HepG2 (cell line): ENCODE measurements around the gene CASKIN2. TPM values are rescaled to one million over a fixed set of nuclear protein-coding genes. Genes with fewer than 3 reads are reported as not detected.

ENCODE experiments used
- ATAC-seq: fragments of 200-7000 bp; cut with Tn5 transposase; 3 replicates; pipeline ENCODE4 v1.9.1; 2020; ENCODE audit warnings: mild to moderate bottlenecking, moderate library complexity
- BruUV-seq: library from RNA; stranded (reverse); fragments of 400-500 nt; replicated peaks from 2 replicates; lab custom pipeline; 2021; lab: Mats Ljungman, UMichigan
- CTCF ChIA-PET: fragments of 300-600 bp; formaldehyde crosslinking; extraction: SDS; loops from one replicate; lab custom pipeline; 2021; ENCODE audit warnings: low total read pairs, inconsistent platforms, low intra/inter-chr PET ratio; lab: Yijun Ruan, JAX
- POLR2A ChIA-PET: fragments of 350-600 bp; sonication (Branson Sonifier 250); formaldehyde crosslinking; loops from one replicate; lab custom pipeline; 2020; ENCODE audit warnings: antibody characterized with exemption, inconsistent platforms; lab: Yijun Ruan, JAX
- DNase-seq: peaks from one replicate; pipeline ENCODE4 v3.0.0-alpha.2; 2015; ENCODE audit warnings: low spot score
- FAIRE-seq: peaks from 3 replicates; lab custom pipeline; 2011; peaks lifted over from hg19 to GRCh38; lab: Jason Lieb, UNC
- H2AFZ ChIP-seq: one replicate; pipeline ENCODE4 v1.6.1; 2011; ENCODE audit warnings: low read length, inconsistent platforms
- H3K27ac ChIP-seq: fragments of 300-600 bp; 3 replicates; pipeline ENCODE4 v1.8.0; 2011; ENCODE audit warnings: mixed run types, mild to moderate bottlenecking, mixed read lengths, low read length, inconsistent platforms; ENCODE audit not compliant: insufficient read depth; ENCODE audit errors: extremely low read length
- H3K27me3 ChIP-seq, 2 experiments: fragments of 200-600 bp in 1 of 2; 2 replicates in 1 of 2; 3 replicates in 1 of 2; pipeline versions ENCODE4 v1.6.0 to v1.8.0; 2011; ENCODE audit warnings: low read length in 2 of 2, mild to moderate bottlenecking in 2 of 2, moderate library complexity in 2 of 2, inconsistent platforms in 1 of 2; ENCODE audit not compliant: insufficient read depth in 2 of 2, control insufficient read depth in 1 of 2
- H3K36me3 ChIP-seq, 2 experiments: fragments of 200-600 bp in 1 of 2; replicated peaks in 1 of 2; 2 replicates in 1 of 2; 3 replicates in 1 of 2; pipeline versions ENCODE4 v1.5.1 to v1.8.0; 2011; ENCODE audit warnings: low read length in 2 of 2, inconsistent platforms in 1 of 2; ENCODE audit not compliant: insufficient read depth in 2 of 2, control insufficient read depth in 1 of 2
- H3K4me1 ChIP-seq: 2 replicates; pipeline ENCODE4 v1.5.1; 2012; ENCODE audit warnings: low read length, inconsistent platforms; ENCODE audit not compliant: insufficient read depth
- H3K4me2 ChIP-seq: 2 replicates; pipeline ENCODE4 v1.6.0; 2011; ENCODE audit warnings: low read depth, low read length, inconsistent platforms
- H3K4me3 ChIP-seq, 3 experiments: fragments of 200-600 bp in 1 of 3; sonication (generic), shearing (Covaris generic) in 1 of 3; replicated peaks in 1 of 3; 2 replicates each; pipeline ENCODE4 v1.5.1; 2011 to 2016; ENCODE audit warnings: low read length in 3 of 3, inconsistent platforms in 2 of 3, low read depth in 2 of 3, mild to moderate bottlenecking in 2 of 3, control low read depth in 1 of 3, mixed read lengths in 1 of 3; ENCODE audit not compliant: insufficient read depth in 1 of 3
- H3K79me2 ChIP-seq: one replicate; pipeline ENCODE4 v1.6.1; 2011; ENCODE audit warnings: low read length, inconsistent platforms; ENCODE audit not compliant: insufficient read depth
- H3K9ac ChIP-seq: 2 replicates; pipeline ENCODE4 v1.6.0; 2011; ENCODE audit warnings: mild to moderate bottlenecking, low read depth, low read length, inconsistent platforms; ENCODE audit not compliant: insufficient read depth
- H3K9me3 ChIP-seq: 2 replicates; pipeline ENCODE4 v1.5.1; 2012; ENCODE audit warnings: mild to moderate bottlenecking, low read length
- H4K20me1 ChIP-seq: 2 replicates; pipeline ENCODE4 v1.6.0; 2011; ENCODE audit warnings: inconsistent platforms, mild to moderate bottlenecking, low read length, moderate library complexity; ENCODE audit not compliant: insufficient read depth
- ATF1 ChIP-seq: IDR thresholded peaks from 2 replicates; pipeline ENCODE4 v1.6.1; 2016; ENCODE audit warnings: mild to moderate bottlenecking, control low read depth
- CBX5 ChIP-seq: sonication (generic); formaldehyde crosslinking; IDR thresholded peaks from 2 replicates; pipeline ENCODE4 v1.4.0; 2020; ENCODE audit warnings: missing genetic modification reagents, borderline replicate concordance
- HCFC1 ChIP-seq: fragments of 150-350 bp; IDR thresholded peaks from 2 replicates; pipeline ENCODE4 v1.6.1; 2014; ENCODE audit warnings: low read depth, low read length
- HMG20B ChIP-seq: conservative IDR thresholded peaks from 2 replicates; pipeline ENCODE4 v1.6.1; 2016; ENCODE audit warnings: missing genetic modification reagents, missing compliant biosample characterization
- KLF13 ChIP-seq: sonication (generic); formaldehyde crosslinking; IDR thresholded peaks from 2 replicates; pipeline ENCODE4 v1.4.0; 2020; ENCODE audit warnings: mild to moderate bottlenecking, missing genetic modification reagents
- KLF6 ChIP-seq: IDR thresholded peaks from 2 replicates; pipeline ENCODE4 v1.8.0; 2016; ENCODE audit warnings: missing biosample characterization, missing genetic modification reagents
- PAWR ChIP-seq: sonication (generic); formaldehyde crosslinking; IDR thresholded peaks from 2 replicates; pipeline ENCODE4 v1.4.0; 2020; ENCODE audit warnings: missing genetic modification reagents, mild to moderate bottlenecking, borderline replicate concordance
- SMAD9 ChIP-seq: sonication (generic); formaldehyde crosslinking; IDR thresholded peaks from 2 replicates; pipeline ENCODE4 v1.5.1; 2020; ENCODE audit warnings: mild to moderate bottlenecking, missing genetic modification reagents
- SRY ChIP-seq: sonication (generic); formaldehyde crosslinking; IDR thresholded peaks from 2 replicates; pipeline ENCODE4 v1.8.0; 2022; ENCODE audit warnings: mild to moderate bottlenecking, missing genetic modification reagents
- ZEB1 ChIP-seq: IDR thresholded peaks from 2 replicates; pipeline ENCODE4 v1.6.1; 2012; ENCODE audit warnings: mild to moderate bottlenecking, low read depth, inconsistent platforms; ENCODE audit not compliant: insufficient replicate concordance
- ZFY ChIP-seq: sonication (generic); formaldehyde crosslinking; IDR thresholded peaks from 2 replicates; pipeline ENCODE4 v1.4.0; 2020; ENCODE audit warnings: missing genetic modification reagents
- ZNF34 ChIP-seq: sonication (generic); formaldehyde crosslinking; IDR thresholded peaks from 2 replicates; pipeline ENCODE4 v1.4.0; 2020; ENCODE audit warnings: mild to moderate bottlenecking, missing genetic modification reagents, borderline replicate concordance
- ZNF562 ChIP-seq: sonication (generic); formaldehyde crosslinking; IDR thresholded peaks from 2 replicates; pipeline ENCODE4 v1.8.0; 2022; ENCODE audit warnings: missing genetic modification reagents, borderline replicate concordance
- ZNF598 ChIP-seq: sonication (generic); formaldehyde crosslinking; IDR thresholded peaks from 2 replicates; pipeline ENCODE4 v1.5.1; 2020; ENCODE audit warnings: mild to moderate bottlenecking, missing genetic modification reagents, borderline replicate concordance
- ZNF773 ChIP-seq: sonication (generic); formaldehyde crosslinking; IDR thresholded peaks from 2 replicates; pipeline ENCODE4 v1.4.0; 2020; ENCODE audit warnings: missing genetic modification reagents, borderline replicate concordance
- ZSCAN21 ChIP-seq: sonication (generic); formaldehyde crosslinking; IDR thresholded peaks from 2 replicates; pipeline ENCODE4 v1.8.0; 2022; ENCODE audit warnings: mild to moderate bottlenecking, missing genetic modification reagents, moderate library complexity, borderline replicate concordance
- ZZZ3 ChIP-seq: sonication (generic); formaldehyde crosslinking; IDR thresholded peaks from 2 replicates; pipeline ENCODE4 v1.4.0; 2020; ENCODE audit warnings: missing genetic modification reagents, mild to moderate bottlenecking, borderline replicate concordance
- WGBS: methylation state at CpG from one replicate; pipeline ENCODE4 v1.1.6; 2017; ENCODE audit warnings: low lambda C conversion rate; 5-methylcytosine and 5-hydroxymethylcytosine counted together
- in situ Hi-C: cut with HindIII; loops from 2 replicates; pipeline ENCODE4 v1.10.0; 2017; ENCODE audit warnings: low pct_unique_long_range_greater_than_20kb; ENCODE audit not compliant: extremely low pct_ligation_motif_present
- intact Hi-C: fragments of 100-400 bp; cut with micrococcal nuclease; formaldehyde crosslinking; loops from one replicate; pipeline ENCODE4 v1.10.0; 2022; ENCODE audit not compliant: unreplicated experiment
- polyA plus RNA-seq, 8 experiments: library from polyadenylated mRNA; depleted of rRNA in 3 of 8; stranded (reverse) in 7 of 8; unstranded in 1 of 8; fragments of >200 nt; fragmentation: Illumina TruSeq in 4 of 8; extraction: Trizol in 4 of 8; gene quantifications; 2 replicates each; pipeline versions ENCODE4 v1.2.1 to v1.2.3, GENCODE V29; 2011 to 2016; ENCODE audit warnings: low read depth in 4 of 8, missing spikeins in 1 of 8, mixed read lengths in 1 of 8; ENCODE audit not compliant: insufficient read depth in 1 of 8
- total RNA-seq, 5 experiments: library from RNA; depleted of rRNA; stranded (reverse); fragments of >200 nt; fragmentation: Illumina TruSeq; extraction: Trizol; gene quantifications; 2 replicates each; pipeline ENCODE4 v1.2.3, GENCODE V29; 2016; ENCODE audit warnings: low read depth in 1 of 5
- TF ChIP-seq, protein P1 (sequence below): sonication (generic); formaldehyde crosslinking; IDR thresholded peaks from 2 replicates; pipeline ENCODE4 v1.5.0; 2020; ENCODE audit warnings: missing genetic modification reagents, mild to moderate bottlenecking, borderline replicate concordance
- TF ChIP-seq, protein P2 (sequence below): IDR thresholded peaks from 2 replicates; pipeline ENCODE4 v1.6.1; 2016

The CASKIN2 gene
- total and polyA plus RNA-seq, 2 of the 13 experiments (the other 11 are each of a cell fraction or from before 2014, with no cell fraction given) = 5.2 to 7.8 TPM

DNA sequence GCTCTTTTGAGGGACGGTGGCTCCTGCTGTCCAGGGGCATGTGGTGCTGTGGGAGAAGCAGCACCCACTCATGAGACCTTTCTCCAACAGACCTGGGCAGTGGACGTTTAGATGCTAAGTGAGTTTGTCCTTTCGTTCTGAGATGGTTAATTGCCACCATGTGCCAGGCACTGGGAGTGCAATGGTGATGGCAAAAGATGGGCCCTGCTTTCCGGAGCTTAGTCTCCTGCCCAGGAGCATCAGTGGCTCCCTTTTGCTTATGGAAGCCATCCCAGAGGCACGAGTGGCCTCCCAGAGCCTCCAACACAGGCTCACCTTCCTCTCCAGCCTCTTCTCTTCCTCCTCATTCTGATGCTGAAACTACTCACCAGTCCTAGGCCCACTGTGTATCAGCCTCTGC, 28.4 kb downstream of the CASKIN2 start:
- 90% methylated on average over 5 of the region's 5 CpGs for WGBS
- no peak overlapping the region for H2AFZ ChIP-seq
- intact Hi-C loops (loop anchor here (5.0 kb wide), 1 partner anchor 60 kb away; no protein-coding TSS in a partner anchor), in situ Hi-C loops (loop anchor here (5.0 kb wide), 1 partner anchor 55 kb away; no protein-coding TSS in a partner anchor)
- H3K4me2 ChIP-seq = no peak overlapping the region
- ATAC-seq (no peak), DNase-seq (no peak), FAIRE-seq (no peak)
- H3K9ac ChIP-seq = no peak overlapping the region
- no TSS peak for BruUV-seq
- H4K20me1 ChIP-seq = peaks cover 7% of the 10 kb centered on the region; the same call in 1 of the 2 replicates
- TF ChIP-seq KLF6 (CRISPR knock-in tag) = no peak
- no peaks in the 10 kb centered on the region for H3K79me2 ChIP-seq
- no peaks in the 10 kb centered on the region for H3K4me1 ChIP-seq
- no peaks in the 10 kb centered on the region for H3K9me3 ChIP-seq
- POLR2A ChIA-PET = no interaction called here
- no peak overlapping the region for H3K27ac ChIP-seq
- CTCF ChIA-PET = interaction anchor here (1.0 kb wide), 2 partner anchors 60 to 61 kb away, joined by 3 to 4 read pairs; no protein-coding TSS in a partner anchor
- H3K27me3 ChIP-seq = no peaks in the 10 kb centered on the region
- H3K36me3 ChIP-seq = peaks cover 23 to 29% of the 10 kb centered on the region in 2 experiments
- no peak overlapping the region for H3K4me3 ChIP-seq

DNA sequence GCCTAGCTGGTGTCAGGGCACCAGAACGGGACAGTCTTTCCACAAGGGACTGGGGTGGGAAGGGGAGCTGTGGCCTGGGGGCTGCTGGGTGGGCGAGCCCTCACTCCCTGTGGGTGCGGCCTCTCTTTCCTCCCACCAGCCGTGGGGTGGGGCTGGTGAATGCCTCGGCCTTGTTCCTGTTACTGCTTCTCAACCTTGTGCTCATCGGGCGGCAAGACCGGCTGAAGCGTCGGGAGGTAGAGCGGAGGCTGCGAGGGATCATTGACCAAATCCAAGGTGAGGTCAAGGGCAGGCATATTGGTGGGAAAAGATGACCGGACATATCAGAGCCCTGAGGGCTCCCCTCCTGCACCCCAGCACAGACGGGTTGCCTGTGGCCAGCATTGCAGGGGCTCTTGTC, 29.2 kb downstream of the CASKIN2 start:
- H3K27ac ChIP-seq = no peak overlapping the region
- H3K4me2 ChIP-seq = no peak overlapping the region
- no peaks in the 10 kb centered on the region for H3K79me2 ChIP-seq
- FAIRE-seq (no peak), ATAC-seq (no peak), DNase-seq (no peak)
- 96% methylated on average over 14 of the region's 14 CpGs for WGBS
- H2AFZ ChIP-seq = no peak overlapping the region
- intact Hi-C loops = loop anchor here (5.0 kb wide), 1 partner anchor 59 kb away; no protein-coding TSS in a partner anchor
- H3K9me3 ChIP-seq = no peaks in the 10 kb centered on the region
- ChIA-PET POLR2A (no interaction called here), CTCF (interaction anchor here (0.8 to 1.0 kb wide), 2 partner anchors 59 to 60 kb away, joined by 3 to 4 read pairs; no protein-coding TSS in a partner anchor)
- H3K4me3 ChIP-seq = no peak overlapping the region
- no peak overlapping the region for H3K9ac ChIP-seq
- H3K27me3 ChIP-seq = no peaks in the 10 kb centered on the region
- in situ Hi-C loops = loop anchor here (5.0 kb wide), 1 partner anchor 54 kb away; no protein-coding TSS in a partner anchor
- no TSS peak for BruUV-seq
- peaks cover 17 to 21% of the 10 kb centered on the region in 2 experiments for H3K36me3 ChIP-seq
- no peaks in the 10 kb centered on the region for H3K4me1 ChIP-seq
- H4K20me1 ChIP-seq = peaks cover 8% of the 10 kb centered on the region; the same call in 1 of the 2 replicates
- TF ChIP-seq SMAD9 (CRISPR knock-in tag) (no peak), CBX5 (no peak), SRY (CRISPR knock-in tag) (no peak), ZSCAN21 (CRISPR knock-in tag) (no peak), PAWR (CRISPR knock-in tag) (no peak), ZNF562 (CRISPR knock-in tag) (no peak), HMG20B (no peak), ZNF773 (CRISPR knock-in tag) (no peak), ZFY (CRISPR knock-in tag) (no peak), ZZZ3 (CRISPR knock-in tag) (no peak), ATF1 (CRISPR knock-in tag) (no peak), HCFC1 (no peak), ZNF34 (no peak), KLF13 (CRISPR knock-in tag) (no peak), ZEB1 (no peak), ZNF598 (CRISPR knock-in tag) (no peak)
- TF ChIP-seq, protein P1, sequence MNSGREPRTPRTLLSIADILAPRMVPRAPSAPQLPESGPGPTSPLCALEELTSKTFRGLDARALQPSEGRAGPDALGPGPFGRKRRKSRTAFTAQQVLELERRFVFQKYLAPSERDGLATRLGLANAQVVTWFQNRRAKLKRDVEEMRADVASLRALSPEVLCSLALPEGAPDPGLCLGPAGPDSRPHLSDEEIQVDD = no peak
- TF ChIP-seq, protein P2, sequence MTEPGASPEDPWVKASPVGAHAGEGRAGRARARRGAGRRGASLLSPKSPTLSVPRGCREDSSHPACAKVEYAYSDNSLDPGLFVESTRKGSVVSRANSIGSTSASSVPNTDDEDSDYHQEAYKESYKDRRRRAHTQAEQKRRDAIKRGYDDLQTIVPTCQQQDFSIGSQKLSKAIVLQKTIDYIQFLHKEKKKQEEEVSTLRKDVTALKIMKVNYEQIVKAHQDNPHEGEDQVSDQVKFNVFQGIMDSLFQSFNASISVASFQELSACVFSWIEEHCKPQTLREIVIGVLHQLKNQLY = no peak
